Raji (cell line): ENCODE results near the gene DENND10.

ENCODE experiments used
- POLR2A ChIP-seq: IDR thresholded peaks from 2 replicates; pipeline ENCODE4 v1.6.1; 2011; ENCODE audit warnings: low read depth, low read length, control low read depth; ENCODE audit not compliant: insufficient read depth

The DENND10 gene

GRCh38 chr10:119177708-119178371 is 73.9 kb downstream of the DENND10 start:
- no peak for TF ChIP-seq POLR2A

DNA sequence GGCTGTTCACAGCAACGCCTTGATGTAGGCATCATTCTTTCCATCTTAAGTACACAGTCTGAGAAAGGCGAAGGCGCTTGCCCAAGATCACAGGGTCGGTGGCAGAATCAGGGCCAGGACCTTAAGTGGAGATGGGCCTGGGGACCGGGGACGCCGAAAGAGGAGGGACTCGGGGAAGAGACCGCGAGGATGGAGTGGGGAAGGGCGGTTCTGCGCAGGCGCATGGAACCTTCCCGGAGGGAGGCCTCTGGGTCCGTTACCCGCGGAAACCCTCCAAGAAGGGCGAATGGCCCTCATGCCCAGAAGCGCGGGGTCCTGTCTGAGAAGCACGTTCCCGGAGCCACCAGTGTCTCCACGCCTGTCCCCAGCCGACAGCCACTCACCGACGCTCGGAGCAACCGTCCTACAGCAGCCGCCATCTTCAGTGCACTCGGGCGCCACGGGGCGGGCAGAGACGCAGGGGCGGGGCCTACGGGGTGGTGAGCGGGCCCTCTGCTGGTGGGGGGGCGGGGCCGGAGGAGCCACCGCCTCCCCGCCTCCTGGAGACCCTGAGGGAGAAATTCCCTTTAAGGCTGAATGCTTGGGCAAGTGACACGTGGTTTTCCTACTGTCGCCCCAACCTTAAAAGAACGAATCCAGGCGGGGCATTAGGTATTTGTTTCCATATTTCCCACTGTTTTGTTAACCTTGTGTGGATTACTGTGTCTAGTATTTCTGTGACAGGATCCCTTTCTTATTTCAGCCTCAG is 74.6 kb downstream of the DENND10 start, which contains the start of gene PRDX3:
PRDX3 (minus strand) TSS at position 441 of the 748 bp plus-strand sequence; CDS start at position 419, 22 bp downstream.
- TF ChIP-seq POLR2A = peak; percentile 99

GRCh38 chr10:119183664-119184412 is 79.9 kb downstream of the DENND10 start:
- TF ChIP-seq POLR2A = no peak
